HL-60 (cell line): ENCODE results near the gene SCYL2.

Experiments used
- DNase-seq, 2 experiments: peaks; one replicate each; pipeline ENCODE4 v3.0.0-alpha.2; 2010 to 2020; ENCODE audit warnings: low read depth in 1 of 2, low spot score in 1 of 2
- H3K27ac ChIP-seq: fragments of 250-450 bp; sonication (Bioruptor Pico); replicated peaks from 2 replicates; pipeline ENCODE4 v1.5.1; 2020; ENCODE audit warnings: mild to moderate bottlenecking, moderate library complexity
- H3K27me3 ChIP-seq: fragments of 250-450 bp; sonication (Bioruptor Pico); 2 replicates; pipeline ENCODE4 v1.5.1; 2021; ENCODE audit warnings: mild to moderate bottlenecking, moderate library complexity; ENCODE audit not compliant: insufficient read depth, poor library complexity, severe bottlenecking
- H3K4me3 ChIP-seq: replicated peaks from 2 replicates; pipeline ENCODE4 v1.5.1; 2011; ENCODE audit warnings: mild to moderate bottlenecking, control low read depth, low read length; ENCODE audit not compliant: insufficient read depth
- CTCF ChIP-seq: IDR thresholded peaks from one replicate; pipeline ENCODE4 v1.5.1; 2011; ENCODE audit warnings: low read length, control low read depth, inconsistent platforms; ENCODE audit not compliant: insufficient read depth
- GABPA ChIP-seq: IDR thresholded peaks from 2 replicates; pipeline ENCODE4 v1.6.1; 2012; ENCODE audit warnings: low read depth
- POLR2AphosphoS5 ChIP-seq: IDR thresholded peaks from 2 replicates; pipeline ENCODE4 v1.6.1; 2012; ENCODE audit warnings: low read depth
- REST ChIP-seq: IDR thresholded peaks from 2 replicates; pipeline ENCODE4 v1.6.1; 2012; ENCODE audit warnings: low read depth; ENCODE audit not compliant: insufficient replicate concordance
- SPI1 ChIP-seq: IDR thresholded peaks from 2 replicates; pipeline ENCODE4 v1.6.1; 2012; ENCODE audit warnings: low read depth, mild to moderate bottlenecking, borderline replicate concordance

The SCYL2 gene

GRCh38 chr12:100267603-100268281, 765 bp downstream of the SCYL2 start:
- Histone ChIP-seq H3K4me3 (peak overlapping the region; percentile 64), H3K27me3 (no peaks in the 10 kb centered on the region), H3K27ac (peak overlapping the region; percentile 85)
- TF ChIP-seq REST (no peak), GABPA (no peak), POLR2AphosphoS5 (no peak), CTCF (no peak), SPI1 (no peak)
- peak in 1 of 2 experiments; percentile 3 for DNase-seq

GRCh38 chr12:100268835-100269564, 2.0 kb downstream of the SCYL2 start:
- TF ChIP-seq POLR2AphosphoS5 = no peak
- TF ChIP-seq SPI1 = peak; percentile 42; the same call in 1 of the 2 replicates
- Histone ChIP-seq H3K27ac (no peak overlapping the region), H3K4me3 (peak overlapping the region; percentile 3), H3K27me3 (no peaks in the 10 kb centered on the region)
- peak in 1 of 2 experiments; percentile 3 for DNase-seq

GRCh38 chr12:100273782-100274181, 6.8 kb downstream of the SCYL2 start:
- TF ChIP-seq POLR2AphosphoS5 (no peak), SPI1 (no peak), REST (no peak), GABPA (no peak), CTCF (no peak)
- DNase-seq = no peak
- Histone ChIP-seq H3K27ac (no peak overlapping the region), H3K27me3 (no peaks in the 10 kb centered on the region), H3K4me3 (no peak overlapping the region)

GRCh38 chr12:100274291-100274690, 7.3 kb downstream of the SCYL2 start:
- Histone ChIP-seq H3K4me3 (no peak overlapping the region), H3K27ac (no peak overlapping the region), H3K27me3 (no peaks in the 10 kb centered on the region)
- no peak for DNase-seq
- TF ChIP-seq CTCF = no peak
- TF ChIP-seq REST = no peak
- TF ChIP-seq SPI1 = no peak
- TF ChIP-seq GABPA = no peak
- TF ChIP-seq POLR2AphosphoS5 = no peak
